DOHH2 (cell line): ENCODE data around the gene DEF6.

Source experiments
- CTCF ChIP-seq: fragments of 200-600 bp; sonication (generic); IDR thresholded peaks from one replicate; pipeline ENCODE4 v1.5.1; 2014; ENCODE audit warnings: antibody characterized with exemption, mild to moderate bottlenecking, low read depth, low read length; ENCODE audit not compliant: poor library complexity, severe bottlenecking
- EZH2phosphoT487 ChIP-seq: fragments of 200-600 bp; sonication (generic); IDR thresholded peaks from 2 replicates; pipeline ENCODE4 v1.6.1; 2017; ENCODE audit warnings: borderline replicate concordance, mild to moderate bottlenecking, antibody characterized with exemption, low read length, moderate library complexity, mixed read lengths

- TF ChIP-seq CTCF (no peak), EZH2phosphoT487 (no peak)
Measured at GRCh38 chr6:35320031-35320410, 22.4 kb downstream of the DEF6 start.
